HG03175 (cell line): ENCODE data around the gene APOL1.
"Not testable (repeated sequence)": the region's sequence is repeated elsewhere in the genome, so short reads cannot be mapped to it uniquely, and the experiment has no call there.

Experiments used
- ATAC-seq: cut with Tn5 transposase; IDR thresholded peaks from one replicate; pipeline ENCODE4 v1.9.1; 2021; ENCODE audit warnings: mild to moderate bottlenecking, moderate library complexity; ENCODE audit not compliant: unreplicated experiment

Gene APOL1

GRCh38 chr22:36263886-36264664 lies 11.1 kb downstream of the APOL1 start:
- not testable (repeated sequence) for ATAC-seq

- ATAC-seq = no peak
These were observed 14.1 kb downstream of the APOL1 start for GRCh38 chr22:36267058-36267457.

GRCh38 chr22:36267896-36268485 lies 15.1 kb downstream of the APOL1 start:
- ATAC-seq = no peak

- ATAC-seq = not testable (repeated sequence)
These were observed 18.3 kb downstream of the APOL1 start for GRCh38 chr22:36271231-36271630.

- not testable (repeated sequence) for ATAC-seq
These were observed 19.0 kb downstream of the APOL1 start for GRCh38 chr22:36271951-36272350.

- ATAC-seq = no peak
These were observed 21.6 kb downstream of the APOL1 start for GRCh38 chr22:36274531-36274930.

- ATAC-seq = no peak
These were observed 24.8 kb downstream of the APOL1 start for GRCh38 chr22:36277482-36278291.

- no peak for ATAC-seq
These were observed 26.3 kb downstream of the APOL1 start for GRCh38 chr22:36279219-36279666.

- no peak for ATAC-seq
These were observed 27.4 kb downstream of the APOL1 start for GRCh38 chr22:36280379-36280778.

GRCh38 chr22:36281781-36282327 lies 28.9 kb downstream of the APOL1 start:
- ATAC-seq = no peak

GRCh38 chr22:36282328-36282831 lies 29.4 kb downstream of the APOL1 start:
- no peak for ATAC-seq

- ATAC-seq = no peak
These were observed 31.2 kb downstream of the APOL1 start for GRCh38 chr22:36284171-36284571.

GRCh38 chr22:36285017-36285416 lies 32.1 kb downstream of the APOL1 start:
- ATAC-seq = no peak

- no peak for ATAC-seq
These were observed 32.6 kb downstream of the APOL1 start for GRCh38 chr22:36285545-36285944.

GRCh38 chr22:36286096-36286957 lies 33.4 kb downstream of the APOL1 start:
- no peak for ATAC-seq

- no peak for ATAC-seq
These were observed 35.1 kb downstream of the APOL1 start for GRCh38 chr22:36287881-36288515.

GRCh38 chr22:36288571-36289405 lies 35.9 kb downstream of the APOL1 start:
- ATAC-seq = no peak

GRCh38 chr22:36289406-36289870 lies 36.5 kb downstream of the APOL1 start:
- no peak for ATAC-seq

GRCh38 chr22:36289948-36290371 lies 37.0 kb downstream of the APOL1 start:
- ATAC-seq = not testable (repeated sequence)
